Vagina (tissue), 2 donors: Measurements from ENCODE around the gene ECHS1. TPM values are rescaled to one million over a fixed set of nuclear protein-coding genes. Genes with fewer than 3 reads are reported as not detected.

Experiments
- DNase-seq, 2 donors: peaks; one replicate each; pipeline ENCODE4 v3.0.0-alpha.2; 2017; ENCODE audit errors: extremely low spot score in 2 of 2
- H3K27ac ChIP-seq: fragments of 200-600 bp; sonication (generic); one replicate; pipeline ENCODE4 v1.5.1; 2019
- H3K27me3 ChIP-seq: fragments of 200-600 bp; sonication (generic); one replicate; pipeline ENCODE4 v1.5.1; 2019
- H3K36me3 ChIP-seq, 2 donors: fragments of 200-600 bp; sonication (generic); one replicate each; pipeline ENCODE4 v1.5.1; 2017 to 2019
- H3K4me1 ChIP-seq: fragments of 200-600 bp; sonication (generic); one replicate; pipeline ENCODE4 v1.5.1; 2019
- H3K4me3 ChIP-seq, 2 donors: fragments of 200-600 bp; sonication (generic); 1 replicate in 1 of 2; 2 replicates in 1 of 2; pipeline ENCODE4 v1.5.1; 2016 to 2019
- H3K9me3 ChIP-seq: fragments of 200-600 bp; sonication (generic); one replicate; pipeline ENCODE4 v1.5.1; 2019
- POLR2A ChIP-seq, 2 donors: fragments of 450-650 bp; IDR thresholded peaks; one replicate each; pipeline ENCODE4 v1.6.1; 2017; ENCODE audit warnings: antibody characterized with exemption in 2 of 2, mild to moderate bottlenecking in 2 of 2, moderate library complexity in 2 of 2
- POLR2AphosphoS5 ChIP-seq, 2 donors: sonication (generic); formaldehyde crosslinking; IDR thresholded peaks; one replicate each; pipeline ENCODE4 v1.9.0; 2017; ENCODE audit warnings: antibody characterized with exemption in 2 of 2, mild to moderate bottlenecking in 2 of 2, low read depth in 1 of 2; ENCODE audit not compliant: insufficient read depth in 1 of 2
- intact Hi-C: fragments of 100-400 bp; cut with DNase I; formaldehyde crosslinking; loops from one replicate; pipeline ENCODE4 v1.15.1; 2023
- total RNA-seq: library from RNA; depleted of rRNA; stranded (reverse); fragments of >200 nt; gene quantifications from one replicate; pipeline ENCODE4 v1.2.3, GENCODE V29; 2016
- TF ChIP-seq, protein P1 (sequence below), 3 experiments: fragments of 450-650 bp in 2 of 3; fragments of 200-600 bp in 1 of 3; sonication (generic) in 1 of 3; IDR thresholded peaks; one replicate each; pipeline ENCODE4 v1.5.1; 2017 to 2019; ENCODE audit warnings: antibody characterized with exemption in 3 of 3, mild to moderate bottlenecking in 2 of 3, moderate library complexity in 2 of 3

The ECHS1 gene
- total RNA-seq, 1 donor from 2014 or later = 45.4 TPM

DNA sequence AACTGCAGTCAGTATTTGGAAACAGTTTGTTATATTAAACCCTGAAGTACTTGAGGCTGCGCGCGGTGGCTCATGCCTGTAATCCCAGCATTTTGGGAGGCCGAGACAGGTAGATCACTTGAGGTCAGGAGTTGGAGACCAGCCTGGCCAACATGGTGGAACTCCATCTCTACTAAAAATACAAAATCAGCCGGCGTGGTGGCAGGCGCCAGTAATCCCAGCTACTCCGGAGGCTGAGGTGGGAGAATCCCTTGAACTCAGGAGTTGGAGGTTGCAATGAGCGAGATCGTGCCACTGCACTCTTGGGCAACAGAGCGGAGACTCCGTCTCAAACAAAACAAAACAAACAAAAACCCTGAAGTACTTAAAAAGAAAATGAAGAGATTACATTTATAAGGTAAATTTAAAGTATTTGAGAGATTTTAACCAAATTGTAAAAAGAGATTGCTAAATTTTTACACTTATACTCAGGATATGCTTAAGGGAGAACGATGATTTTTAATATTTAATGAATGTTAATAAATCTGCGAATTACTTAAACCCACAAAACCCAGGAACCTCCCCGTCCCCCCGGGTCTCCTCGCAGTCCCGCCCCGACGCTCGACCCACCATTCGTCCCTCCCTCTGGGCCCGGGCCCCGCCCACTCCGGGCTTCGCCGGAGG, 20.4 kb upstream of the ECHS1 start:
- TF ChIP-seq POLR2A (IDR thresholded peaks at IDR 0.05) = no peak
- TF ChIP-seq, protein P1, sequence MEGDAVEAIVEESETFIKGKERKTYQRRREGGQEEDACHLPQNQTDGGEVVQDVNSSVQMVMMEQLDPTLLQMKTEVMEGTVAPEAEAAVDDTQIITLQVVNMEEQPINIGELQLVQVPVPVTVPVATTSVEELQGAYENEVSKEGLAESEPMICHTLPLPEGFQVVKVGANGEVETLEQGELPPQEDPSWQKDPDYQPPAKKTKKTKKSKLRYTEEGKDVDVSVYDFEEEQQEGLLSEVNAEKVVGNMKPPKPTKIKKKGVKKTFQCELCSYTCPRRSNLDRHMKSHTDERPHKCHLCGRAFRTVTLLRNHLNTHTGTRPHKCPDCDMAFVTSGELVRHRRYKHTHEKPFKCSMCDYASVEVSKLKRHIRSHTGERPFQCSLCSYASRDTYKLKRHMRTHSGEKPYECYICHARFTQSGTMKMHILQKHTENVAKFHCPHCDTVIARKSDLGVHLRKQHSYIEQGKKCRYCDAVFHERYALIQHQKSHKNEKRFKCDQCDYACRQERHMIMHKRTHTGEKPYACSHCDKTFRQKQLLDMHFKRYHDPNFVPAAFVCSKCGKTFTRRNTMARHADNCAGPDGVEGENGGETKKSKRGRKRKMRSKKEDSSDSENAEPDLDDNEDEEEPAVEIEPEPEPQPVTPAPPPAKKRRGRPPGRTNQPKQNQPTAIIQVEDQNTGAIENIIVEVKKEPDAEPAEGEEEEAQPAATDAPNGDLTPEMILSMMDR (IDR thresholded peaks at IDR 0.05) = no peak
- TF ChIP-seq POLR2AphosphoS5 (IDR thresholded peaks at IDR 0.05; ENCODE audit: insufficient read depth in 1 of 2, low read depth in 1 of 2) = no peak
- intact Hi-C loops = loop anchor here (5.0 kb wide), 1 partner anchor 86 kb away; the partner anchor contains the start of genes TUBGCP2 and ZNF511
- Histone ChIP-seq H3K4me1 (peaks cover 18% of the 10 kb centered on the region), H3K36me3 (peaks cover 0 to 20% of the 10 kb centered on the region in 2 donors), H3K27me3 (no peaks in the 10 kb centered on the region), H3K27ac (peak overlapping the region; percentile 54), H3K4me3 (peak overlapping the region; percentile 86 to 93), H3K9me3 (no peaks in the 10 kb centered on the region)
- no peak for DNase-seq

DNA sequence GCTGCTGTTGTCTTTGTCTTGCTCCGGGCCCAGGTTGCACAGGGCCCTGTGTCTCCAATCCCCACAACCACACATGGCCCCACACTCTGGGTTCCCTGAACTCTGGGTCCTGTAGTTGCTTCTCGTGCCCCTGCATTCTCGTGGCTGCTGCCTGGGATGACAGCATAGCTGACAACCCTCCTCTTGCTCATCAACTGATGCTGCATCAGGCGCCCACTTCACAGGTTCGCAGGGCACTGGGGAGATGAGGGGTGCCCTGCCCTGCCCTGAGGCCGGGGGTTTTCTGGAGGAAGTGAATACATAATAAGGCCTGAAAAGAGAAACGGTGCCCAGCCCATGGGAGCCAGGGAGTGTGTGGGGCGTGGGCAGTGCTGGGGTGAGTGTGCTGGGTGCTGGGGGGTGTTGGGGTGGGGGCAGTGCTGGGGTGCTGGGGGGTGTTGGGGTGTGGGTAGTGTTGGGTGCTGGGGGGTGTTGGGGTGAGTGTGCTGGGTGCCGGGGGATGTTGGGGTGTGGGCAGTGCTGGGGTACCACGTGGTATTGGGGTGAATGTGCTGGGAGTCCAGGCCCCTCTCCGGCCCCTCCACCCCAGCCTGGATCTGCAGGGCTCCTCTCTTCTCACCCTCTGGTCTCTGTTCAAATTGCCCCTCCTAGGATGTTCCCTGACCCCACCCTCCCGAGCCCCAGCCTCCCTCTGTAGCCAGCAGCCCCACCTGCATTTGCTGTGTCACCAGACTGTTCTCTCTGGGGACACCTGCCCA, 18.8 kb upstream of the ECHS1 start:
- H3K4me1 ChIP-seq = peaks cover 18% of the 10 kb centered on the region
- DNase-seq = peak in 1 of 2 donors; percentile 78
- intact Hi-C loops = loop anchor here (5.0 kb wide), 1 partner anchor 85 kb away; the partner anchor contains the start of genes TUBGCP2 and ZNF511
- H3K4me3 ChIP-seq = no peak overlapping the region
- no peaks in the 10 kb centered on the region for H3K9me3 ChIP-seq
- TF ChIP-seq, protein P1 (IDR thresholded peaks at IDR 0.05) = no peak
- TF ChIP-seq POLR2AphosphoS5 (IDR thresholded peaks at IDR 0.05; ENCODE audit: insufficient read depth in 1 of 2, low read depth in 1 of 2) (no peak), POLR2A (IDR thresholded peaks at IDR 0.05) (no peak)
- H3K27me3 ChIP-seq = no peaks in the 10 kb centered on the region
- no peak overlapping the region for H3K27ac ChIP-seq
- H3K36me3 ChIP-seq = peaks cover 0 to 4% of the 10 kb centered on the region in 2 donors

DNA sequence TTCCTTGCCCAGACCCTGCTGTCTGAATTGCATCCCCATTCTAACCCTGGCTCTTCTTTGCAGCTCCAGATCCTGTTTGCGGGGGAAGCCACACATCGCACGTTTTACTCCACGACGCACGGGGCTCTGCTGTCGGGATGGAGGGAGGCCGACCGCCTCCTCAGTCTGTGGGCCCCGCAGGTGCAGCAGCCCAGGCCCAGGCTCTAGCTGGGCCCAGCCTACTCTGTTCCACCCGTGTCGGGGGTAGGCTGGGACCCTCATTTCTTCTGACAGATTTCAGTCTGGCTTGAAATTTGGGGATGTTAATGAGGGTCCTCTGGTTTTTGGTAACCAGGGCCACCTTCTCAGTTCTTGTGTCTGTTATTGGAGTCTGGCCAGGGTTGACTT, 18.1 kb upstream of the ECHS1 start:
- H3K4me3 ChIP-seq = no peak overlapping the region
- intact Hi-C loops = loop anchor here (5.0 kb wide), 1 partner anchor 84 kb away; the partner anchor contains the start of genes TUBGCP2 and ZNF511
- H3K4me1 ChIP-seq = peaks cover 18% of the 10 kb centered on the region
- TF ChIP-seq, protein P1 (IDR thresholded peaks at IDR 0.05) = no peak
- TF ChIP-seq POLR2A (IDR thresholded peaks at IDR 0.05) (no peak), POLR2AphosphoS5 (IDR thresholded peaks at IDR 0.05; ENCODE audit: insufficient read depth in 1 of 2, low read depth in 1 of 2) (no peak)
- H3K27ac ChIP-seq = no peak overlapping the region
- no peaks in the 10 kb centered on the region for H3K36me3 ChIP-seq
- no peaks in the 10 kb centered on the region for H3K9me3 ChIP-seq
- no peak for DNase-seq
- H3K27me3 ChIP-seq = no peaks in the 10 kb centered on the region

DNA sequence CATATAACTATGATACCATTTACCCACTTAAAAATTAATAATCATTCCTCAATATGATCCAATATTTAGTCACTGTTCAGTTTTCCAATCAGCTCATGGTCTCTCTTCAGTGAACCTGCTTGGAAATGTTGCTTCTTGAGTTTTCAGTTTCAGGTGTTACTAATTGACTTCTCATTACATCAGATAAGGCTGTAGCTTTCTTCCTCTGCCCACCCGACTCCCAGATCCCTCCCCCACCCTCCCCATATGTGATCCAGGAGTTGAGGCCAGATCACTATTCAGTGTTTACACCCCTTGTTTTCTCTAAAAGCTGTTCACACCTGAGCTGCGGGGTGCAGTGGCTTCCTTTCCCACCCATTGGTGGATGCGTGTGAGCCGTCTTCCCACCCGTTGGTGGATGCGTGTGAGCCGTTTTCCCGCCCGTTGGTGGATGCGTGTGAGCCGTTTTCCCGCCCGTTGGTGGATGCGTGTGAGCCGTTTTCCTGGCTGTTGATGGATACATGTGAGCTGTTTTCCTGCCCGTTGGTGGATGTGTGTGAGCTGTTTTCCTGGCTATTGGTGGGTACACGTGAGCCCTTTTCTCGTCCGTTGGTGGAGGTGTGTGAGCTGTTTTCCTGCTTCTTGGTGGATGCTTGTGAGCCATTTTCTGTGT, 17.6 kb upstream of the ECHS1 start:
- no peak overlapping the region for H3K27ac ChIP-seq
- TF ChIP-seq POLR2AphosphoS5 (IDR thresholded peaks at IDR 0.05; ENCODE audit: insufficient read depth in 1 of 2, low read depth in 1 of 2) (no peak), POLR2A (IDR thresholded peaks at IDR 0.05) (no peak)
- TF ChIP-seq, protein P1 (IDR thresholded peaks at IDR 0.05) = no peak
- H3K27me3 ChIP-seq = no peaks in the 10 kb centered on the region
- no peak overlapping the region for H3K4me3 ChIP-seq
- no peak for DNase-seq
- H3K9me3 ChIP-seq = no peaks in the 10 kb centered on the region
- H3K36me3 ChIP-seq = no peaks in the 10 kb centered on the region
- peaks cover 18% of the 10 kb centered on the region for H3K4me1 ChIP-seq
- intact Hi-C loops = loop anchor here (5.0 kb wide), 1 partner anchor 83 kb away; the partner anchor contains the start of genes TUBGCP2 and ZNF511
